C1 segment of cervical spinal cord (tissue), 14 donors: Measurements from ENCODE around the gene SLC6A15.

Experiments
- DNase-seq, 14 donors: peaks; one replicate each; lab custom pipeline; 2025; lab: John Stamatoyannopoulos, UW

The SLC6A15 gene

DNA sequence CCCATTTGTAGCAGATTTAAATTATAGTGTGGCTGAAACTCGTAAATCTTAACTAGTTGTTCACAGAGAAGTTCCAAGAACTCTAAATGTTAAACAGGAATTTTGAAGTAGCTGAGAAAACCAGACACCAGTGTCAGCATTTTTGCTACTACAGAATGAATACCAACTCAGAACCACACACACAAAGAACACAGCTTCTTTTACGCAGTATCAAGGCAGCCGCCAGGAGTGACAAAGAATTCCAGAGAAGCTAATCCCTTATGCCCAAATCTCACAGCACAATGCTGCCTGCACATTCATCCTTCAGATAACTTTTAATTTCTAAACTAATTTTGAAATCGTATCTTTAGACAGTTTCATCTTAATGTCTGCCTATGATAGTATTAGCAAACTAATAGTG is 37.4 kb downstream of the SLC6A15 start:
- no peak for DNase-seq

DNA sequence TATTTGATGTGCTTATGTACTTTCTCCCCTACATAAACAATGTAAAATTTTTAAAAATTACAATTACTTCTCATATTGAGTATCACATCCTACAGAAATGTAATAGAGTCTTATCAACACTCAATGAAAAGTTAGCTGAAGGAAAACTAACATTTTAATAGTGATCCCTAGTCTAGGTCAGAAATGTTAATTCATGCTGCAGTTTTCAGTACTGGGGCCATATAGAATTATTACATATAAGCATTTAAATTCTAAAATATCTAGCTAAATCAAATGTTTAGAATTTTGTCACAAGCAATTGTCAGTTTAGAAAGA is 37.8 kb downstream of the SLC6A15 start:
- DNase-seq = no peak

- peak in 1 of 14 donors; percentile 34 for DNase-seq
Measured at GRCh38 chr12:84874125-84874824, 38.3 kb downstream of the SLC6A15 start.

DNA sequence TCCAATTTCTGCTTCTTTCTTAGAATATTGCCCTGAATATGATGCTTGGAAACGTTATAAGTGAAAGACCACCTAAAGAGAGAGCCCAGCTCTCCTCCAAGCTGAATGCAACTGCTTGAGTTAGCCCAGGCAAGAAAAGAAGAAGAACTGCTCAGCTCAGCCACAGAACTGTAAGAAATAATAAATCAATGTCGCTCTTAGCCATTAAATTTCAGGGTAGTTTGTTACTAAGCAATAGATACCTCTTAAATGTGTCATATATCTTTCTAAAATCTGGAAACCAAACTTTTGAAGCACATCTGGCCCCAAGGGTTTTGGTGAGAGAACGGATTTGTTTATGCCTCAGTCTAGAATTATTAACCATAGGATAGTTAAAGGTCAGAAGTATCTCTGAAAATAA is 50.4 kb downstream of the SLC6A15 start:
- no peak for DNase-seq

DNA sequence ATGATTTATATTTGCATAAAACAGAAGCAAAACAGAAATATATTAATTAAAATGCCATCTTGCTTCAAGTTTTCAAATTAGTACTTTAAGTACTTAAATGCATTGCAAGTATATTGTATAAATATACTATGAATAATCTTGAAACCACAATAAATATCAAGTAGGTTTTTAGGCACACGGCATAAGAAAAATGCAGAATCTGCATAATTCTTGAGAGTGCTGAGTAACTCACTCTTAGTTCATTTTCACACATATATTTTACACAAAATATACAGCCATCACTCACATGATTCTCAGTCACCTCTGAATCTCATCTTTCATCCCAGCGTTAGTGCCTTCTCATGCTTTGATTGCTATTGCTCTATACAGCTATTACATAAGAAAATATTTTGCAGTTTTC is 51.9 kb downstream of the SLC6A15 start:
- no peak for DNase-seq

DNA sequence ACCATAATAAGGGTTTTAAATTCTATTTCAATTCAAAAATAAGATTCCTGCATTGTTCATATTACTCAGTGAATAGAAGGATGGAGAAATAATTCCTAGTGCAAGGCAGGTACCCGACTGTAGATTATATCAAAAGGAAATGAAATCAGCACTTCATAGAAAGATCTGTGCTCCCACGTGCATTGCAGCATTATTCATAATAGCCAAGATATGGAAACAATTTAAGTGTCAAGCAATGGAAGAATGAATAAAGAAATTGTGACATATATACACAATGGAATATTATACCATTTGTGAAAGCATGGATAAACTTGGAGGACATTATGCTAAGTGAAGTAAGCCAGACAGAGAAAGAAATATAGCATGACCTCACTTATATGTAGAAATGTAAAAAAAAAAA is 53.8 kb downstream of the SLC6A15 start:
- no peak for DNase-seq

DNA sequence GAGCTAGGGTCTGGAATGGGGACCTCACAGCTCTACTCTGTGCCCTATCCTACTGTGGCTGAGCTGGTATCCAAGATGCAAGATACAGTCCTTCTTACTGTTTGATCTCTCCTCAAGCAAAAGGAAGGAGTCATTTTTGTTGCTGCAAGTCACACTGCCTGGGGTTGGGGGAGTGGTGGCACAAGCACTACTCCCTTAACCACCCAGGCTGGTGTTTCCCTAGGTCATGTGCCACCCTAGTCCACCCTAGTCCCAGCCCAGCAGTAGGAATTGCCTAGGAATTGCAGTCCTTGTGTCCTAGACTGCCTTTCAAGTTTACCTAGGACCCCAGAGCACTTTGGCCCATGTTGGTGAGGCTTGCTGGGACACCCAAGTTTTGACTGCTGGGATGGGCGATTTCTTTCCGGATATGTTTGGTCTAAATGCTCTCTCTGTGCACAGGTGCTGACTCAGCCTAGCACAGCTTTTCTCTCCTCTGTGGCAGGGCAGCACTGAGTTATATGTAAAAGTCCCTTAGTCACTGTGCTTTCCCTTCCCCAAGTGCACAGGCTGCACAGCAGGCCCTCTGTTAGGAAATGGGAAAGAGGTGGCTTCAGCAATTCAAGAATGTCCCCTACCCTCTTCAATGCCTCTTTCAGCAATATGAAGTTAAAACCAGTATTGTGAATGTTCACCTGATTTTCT is 54.9 kb downstream of the SLC6A15 start:
- no peak for DNase-seq

DNA sequence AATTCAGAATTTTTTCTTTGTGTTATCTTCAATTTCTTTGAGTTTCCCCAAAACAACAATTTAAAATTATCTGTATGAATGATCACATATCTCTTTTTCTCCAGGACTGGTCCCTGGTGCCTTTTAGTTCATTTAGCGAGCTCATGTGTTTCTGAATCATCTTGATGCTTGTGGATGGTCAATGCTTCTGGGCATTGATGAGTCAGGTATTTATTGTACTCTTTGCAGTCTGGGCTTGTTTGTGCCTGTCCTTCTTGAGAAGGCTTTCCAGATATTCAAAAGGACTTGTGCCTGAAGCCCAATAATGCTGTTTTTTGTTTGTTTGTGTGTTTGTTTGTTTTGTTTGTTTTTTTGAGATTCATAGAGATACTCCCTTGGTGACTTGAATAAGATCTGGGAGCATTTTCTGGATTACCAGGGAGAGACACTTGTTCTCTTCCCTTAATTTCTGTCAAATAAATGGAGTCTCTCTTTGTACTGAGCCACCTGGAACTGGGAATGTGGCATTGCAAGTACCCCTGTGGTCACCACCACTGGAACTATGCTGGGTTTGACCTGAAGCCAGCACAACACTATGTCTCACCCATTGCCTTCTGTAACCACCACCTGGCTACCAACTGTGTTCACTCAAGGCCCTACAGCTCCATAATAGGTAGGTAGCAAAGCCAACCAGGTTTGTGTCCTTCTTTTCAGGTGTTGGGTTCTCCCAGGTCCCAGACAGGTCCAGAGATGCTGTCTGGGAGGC is 56.3 kb downstream of the SLC6A15 start:
- no peak for DNase-seq

DNA sequence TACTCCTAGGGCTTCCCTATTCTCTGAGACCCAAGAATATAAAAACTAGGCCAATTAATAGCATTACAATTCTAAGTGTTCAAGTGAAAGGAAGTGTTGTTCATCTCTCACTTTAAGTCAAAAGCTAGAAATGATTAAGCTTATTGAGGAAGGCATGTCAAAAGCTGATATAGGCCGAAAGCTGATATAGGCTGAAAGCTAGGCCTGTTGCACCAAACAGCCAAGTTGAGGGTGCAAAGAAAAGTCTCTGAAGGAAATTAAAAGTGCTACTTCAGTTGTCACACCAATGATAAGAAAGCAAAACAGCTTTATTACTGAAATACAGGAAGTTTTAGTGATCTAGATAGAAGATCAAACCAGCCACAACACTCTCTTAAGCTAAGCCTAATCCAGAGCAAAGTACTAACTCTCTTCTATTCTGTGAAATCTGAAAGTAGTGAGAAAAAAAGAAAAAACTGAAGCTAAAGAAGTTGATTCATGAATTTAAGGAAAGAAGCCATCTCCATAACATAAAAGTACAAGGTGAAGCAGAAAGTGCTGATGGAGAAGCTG is 68.9 kb downstream of the SLC6A15 start:
- no peak for DNase-seq

GRCh38 chr12:84842406-84843013 is 70.1 kb downstream of the SLC6A15 start:
- no peak for DNase-seq

DNA sequence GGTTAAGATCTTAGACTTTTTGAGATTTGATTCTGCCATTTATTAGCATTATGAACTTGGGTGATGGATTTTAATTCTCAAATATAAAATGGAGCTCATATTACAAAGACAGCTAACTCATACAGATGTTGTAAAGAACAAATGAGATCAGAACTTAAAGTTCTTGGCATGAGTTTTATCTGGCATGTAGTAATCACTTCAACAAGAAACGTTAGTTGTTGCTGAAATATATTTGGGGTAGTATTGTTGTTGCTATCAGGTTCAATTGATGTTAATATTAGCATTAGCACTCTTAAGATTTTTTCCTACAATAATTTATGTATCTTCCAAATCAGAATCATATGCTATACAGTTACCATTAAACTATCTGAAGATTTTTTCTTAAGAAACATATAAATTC is 71.0 kb downstream of the SLC6A15 start:
- no peak for DNase-seq

DNA sequence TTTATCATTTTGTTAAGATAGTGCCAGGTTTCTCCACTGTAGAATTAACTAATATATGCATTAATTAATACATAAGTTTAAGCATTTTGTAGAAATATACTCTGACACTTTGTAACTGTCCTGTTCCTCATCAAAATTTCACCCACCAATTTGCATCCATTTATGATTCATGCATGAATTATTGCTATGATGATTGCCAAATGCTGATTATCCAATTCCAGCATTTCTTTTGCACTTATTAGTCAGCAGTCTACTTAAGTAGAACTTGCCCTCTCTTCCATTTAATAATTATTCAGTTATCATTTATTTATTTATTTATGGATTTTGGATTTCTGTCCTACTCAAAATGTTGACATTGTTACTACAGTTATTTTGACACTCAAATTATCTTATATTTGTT is 72.2 kb downstream of the SLC6A15 start:
- no peak for DNase-seq

- DNase-seq = no peak
Measured at GRCh38 chr12:84826925-84827324, 85.7 kb downstream of the SLC6A15 start.

- no peak for DNase-seq
Measured at GRCh38 chr12:84825149-84825548, 87.5 kb downstream of the SLC6A15 start.

DNA sequence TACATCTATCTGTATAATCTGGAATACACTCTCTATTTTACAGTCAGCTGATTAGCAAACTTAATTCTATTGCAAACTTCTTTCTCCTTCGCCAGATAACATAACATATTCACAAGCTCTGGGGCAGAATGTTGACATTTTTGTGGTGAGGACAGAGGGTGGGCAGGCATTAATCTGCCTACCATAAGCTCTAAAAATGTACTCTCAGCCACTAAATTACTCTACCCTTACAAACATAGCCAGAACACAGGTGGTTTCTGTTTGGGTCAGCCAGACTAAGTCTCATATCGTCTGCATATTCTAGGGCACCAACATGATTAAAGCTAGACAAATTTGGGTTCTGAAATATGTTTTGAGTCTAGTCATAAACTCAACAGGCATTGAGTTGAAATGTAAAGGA is 90.1 kb downstream of the SLC6A15 start:
- DNase-seq = no peak

DNA sequence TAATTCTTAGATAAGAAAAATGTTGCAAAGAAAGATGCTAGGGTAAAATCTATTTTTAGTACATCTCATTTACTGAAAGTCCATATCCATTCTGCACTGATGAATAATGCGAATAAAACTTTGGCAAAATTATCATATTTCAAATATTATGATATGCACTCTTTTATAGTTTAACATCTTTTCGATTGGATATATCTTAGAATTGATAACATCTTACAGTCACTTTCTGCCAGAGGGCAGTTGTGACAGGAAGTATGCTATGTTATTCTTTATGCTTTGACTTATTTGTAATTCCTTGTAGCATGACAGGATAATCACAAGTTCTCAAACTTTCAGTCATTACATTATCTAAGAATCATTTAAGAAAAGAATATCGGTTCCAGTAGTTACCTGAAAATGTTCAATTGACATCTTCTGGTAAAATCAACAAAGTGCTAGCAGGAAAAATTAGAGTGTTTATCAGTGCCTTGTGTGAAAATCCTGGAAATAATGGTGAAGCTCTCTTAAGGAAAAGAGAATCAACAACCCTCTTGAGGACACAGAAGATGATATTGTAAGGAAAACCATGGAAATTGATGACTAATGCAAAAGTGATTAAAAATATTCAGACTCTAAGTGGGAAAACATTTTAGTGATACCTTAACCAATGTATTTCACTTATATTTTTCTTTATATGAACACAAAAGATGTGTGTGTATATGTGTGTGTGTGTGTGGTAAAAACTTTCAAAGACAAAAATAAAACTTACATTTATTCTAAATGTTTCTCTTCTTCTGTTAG is 95.5 kb downstream of the SLC6A15 start:
- DNase-seq = no peak

GRCh38 chr12:84814664-84815245 is 97.8 kb downstream of the SLC6A15 start:
- no peak for DNase-seq

GRCh38 chr12:84813780-84814663 is 98.6 kb downstream of the SLC6A15 start:
- DNase-seq = no peak

DNA sequence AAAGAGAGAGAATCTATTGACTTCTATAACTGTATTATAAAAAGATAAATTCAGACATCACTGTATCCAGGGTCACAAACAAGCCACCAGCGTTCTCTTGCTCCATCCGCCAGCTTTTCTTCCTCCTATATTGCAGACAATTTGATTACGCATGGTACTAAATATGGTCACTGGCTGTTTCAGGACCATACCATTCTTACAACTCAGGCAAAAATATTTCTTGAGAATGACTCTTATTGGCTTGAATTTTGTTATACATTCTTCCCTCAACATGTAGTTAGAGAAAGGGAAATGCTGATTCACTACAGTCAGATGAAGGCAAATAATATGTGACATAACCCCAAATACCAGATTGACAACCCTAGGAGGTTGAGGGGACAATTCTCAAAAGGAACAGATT is 101.3 kb downstream of the SLC6A15 start:
- no peak for DNase-seq

GRCh38 chr12:84810611-84811010 is 102.0 kb downstream of the SLC6A15 start:
- DNase-seq = no peak
